OCI-LY1 (cell line): ENCODE results near the gene GRIK2.

Source experiments
- H2AFZ ChIP-seq: fragments of 200-600 bp; sonication (generic), shearing (Covaris generic); 2 replicates; pipeline ENCODE4 v1.6.0; 2014; ENCODE audit warnings: antibody characterized with exemption, mild to moderate bottlenecking, low read length
- H3F3A ChIP-seq: fragments of 200-600 bp; sonication (generic), shearing (Covaris generic); 2 replicates; pipeline ENCODE4 v1.6.0; 2014; ENCODE audit warnings: mild to moderate bottlenecking, antibody characterized with exemption, low read length, moderate library complexity; ENCODE audit not compliant: insufficient read depth
- H3K27ac ChIP-seq: fragments of 200-600 bp; sonication (generic); 2 replicates; pipeline ENCODE4 v1.5.1; 2014; ENCODE audit warnings: low read length, mixed run types, mild to moderate bottlenecking, low read depth; ENCODE audit not compliant: poor library complexity, severe bottlenecking
- H3K27me3 ChIP-seq: fragments of 200-600 bp; sonication (generic); 2 replicates; pipeline ENCODE4 v1.6.0; 2014; ENCODE audit warnings: antibody characterized with exemption, mild to moderate bottlenecking, low read length, moderate library complexity; ENCODE audit not compliant: insufficient read depth
- H3K36me3 ChIP-seq: fragments of 200-600 bp; sonication (generic); 2 replicates; pipeline ENCODE4 v1.6.1; 2014; ENCODE audit warnings: mild to moderate bottlenecking, antibody characterized with exemption, low read length, moderate library complexity, mixed read lengths; ENCODE audit not compliant: insufficient read depth
- H3K4me1 ChIP-seq: fragments of 200-600 bp; sonication (generic); 2 replicates; pipeline ENCODE4 v1.5.1; 2014; ENCODE audit warnings: mild to moderate bottlenecking, low read length, moderate library complexity; ENCODE audit not compliant: insufficient read depth, severe bottlenecking
- H3K4me2 ChIP-seq: fragments of 200-600 bp; sonication (generic), shearing (Covaris generic); 2 replicates; pipeline ENCODE4 v1.6.1; 2014; ENCODE audit warnings: low read length
- H3K4me3 ChIP-seq: fragments of 200-600 bp; sonication (generic); 2 replicates; pipeline ENCODE4 v1.5.1; 2014; ENCODE audit warnings: low read length, low read depth, mild to moderate bottlenecking, mixed read lengths; ENCODE audit not compliant: poor library complexity, severe bottlenecking
- H3K79me2 ChIP-seq: fragments of 200-600 bp; shearing (Covaris generic); 2 replicates; pipeline ENCODE4 v1.6.1; 2016; ENCODE audit warnings: mixed run types, low read length, mixed read lengths; ENCODE audit not compliant: insufficient read depth
- H3K9ac ChIP-seq: fragments of 200-600 bp; sonication (generic), shearing (Covaris generic); 2 replicates; pipeline ENCODE4 v1.6.1; 2014; ENCODE audit warnings: mild to moderate bottlenecking, low read length, mixed read lengths
- H3K9me2 ChIP-seq: fragments of 200-600 bp; sonication (generic), shearing (Covaris generic); 2 replicates; pipeline ENCODE4 v1.6.1; 2014; ENCODE audit warnings: low read depth, mild to moderate bottlenecking, low read length, mixed read lengths
- H3K9me3 ChIP-seq: fragments of 200-600 bp; shearing (Covaris generic); 2 replicates; pipeline ENCODE4 v1.6.1; 2014; ENCODE audit warnings: low read length, mixed read lengths
- H4K20me1 ChIP-seq: fragments of 200-600 bp; sonication (generic), shearing (Covaris generic); 2 replicates; pipeline ENCODE4 v1.6.0; 2016; ENCODE audit warnings: mild to moderate bottlenecking, low read length; ENCODE audit not compliant: insufficient read depth
- EZH2 ChIP-seq: fragments of 200-600 bp; sonication (generic), shearing (Covaris generic); IDR thresholded peaks from 2 replicates; pipeline ENCODE4 v1.8.0; 2017; ENCODE audit warnings: borderline replicate concordance, mixed run types, mild to moderate bottlenecking, antibody characterized with exemption, low read length, moderate library complexity, mixed read lengths
- TF ChIP-seq, protein P1 (sequence below): fragments of 200-600 bp; sonication (generic), shearing (Covaris generic); IDR thresholded peaks from 2 replicates; pipeline ENCODE4 v1.5.1; 2017; ENCODE audit warnings: mild to moderate bottlenecking, antibody characterized with exemption, low read length, moderate library complexity, mixed read lengths

GRIK2 gene

DNA sequence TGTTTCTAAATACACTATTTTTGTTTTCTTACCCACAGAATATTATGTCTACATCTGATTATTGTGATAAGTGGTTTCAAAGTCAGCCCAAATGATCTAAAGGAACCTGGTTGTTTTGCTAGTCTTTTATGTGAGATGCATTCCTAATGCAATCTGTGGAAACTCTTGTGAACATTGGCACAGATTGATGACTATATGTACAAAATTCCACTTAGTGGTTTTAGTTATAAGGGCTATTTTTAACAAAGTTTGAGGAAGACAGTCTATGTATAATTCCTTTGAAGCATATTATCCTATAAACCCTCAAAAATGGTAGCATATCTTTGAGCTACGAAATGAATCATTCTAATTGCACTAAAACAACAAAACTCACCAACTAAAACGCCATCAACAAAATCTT, 140.9 kb downstream of the GRIK2 start:
- no peaks in the 10 kb centered on the region for H3K36me3 ChIP-seq
- no peak overlapping the region for H3K27ac ChIP-seq
- no peak overlapping the region for H3K4me3 ChIP-seq
- H3K4me1 ChIP-seq = no peaks in the 10 kb centered on the region
- no peaks in the 10 kb centered on the region for H4K20me1 ChIP-seq
- H3K79me2 ChIP-seq = no peaks in the 10 kb centered on the region
- H2AFZ ChIP-seq = no peak overlapping the region
- H3K4me2 ChIP-seq = no peak overlapping the region
- TF ChIP-seq, protein P1, sequence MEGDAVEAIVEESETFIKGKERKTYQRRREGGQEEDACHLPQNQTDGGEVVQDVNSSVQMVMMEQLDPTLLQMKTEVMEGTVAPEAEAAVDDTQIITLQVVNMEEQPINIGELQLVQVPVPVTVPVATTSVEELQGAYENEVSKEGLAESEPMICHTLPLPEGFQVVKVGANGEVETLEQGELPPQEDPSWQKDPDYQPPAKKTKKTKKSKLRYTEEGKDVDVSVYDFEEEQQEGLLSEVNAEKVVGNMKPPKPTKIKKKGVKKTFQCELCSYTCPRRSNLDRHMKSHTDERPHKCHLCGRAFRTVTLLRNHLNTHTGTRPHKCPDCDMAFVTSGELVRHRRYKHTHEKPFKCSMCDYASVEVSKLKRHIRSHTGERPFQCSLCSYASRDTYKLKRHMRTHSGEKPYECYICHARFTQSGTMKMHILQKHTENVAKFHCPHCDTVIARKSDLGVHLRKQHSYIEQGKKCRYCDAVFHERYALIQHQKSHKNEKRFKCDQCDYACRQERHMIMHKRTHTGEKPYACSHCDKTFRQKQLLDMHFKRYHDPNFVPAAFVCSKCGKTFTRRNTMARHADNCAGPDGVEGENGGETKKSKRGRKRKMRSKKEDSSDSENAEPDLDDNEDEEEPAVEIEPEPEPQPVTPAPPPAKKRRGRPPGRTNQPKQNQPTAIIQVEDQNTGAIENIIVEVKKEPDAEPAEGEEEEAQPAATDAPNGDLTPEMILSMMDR = no peak
- no peak for TF ChIP-seq EZH2
- no peaks in the 10 kb centered on the region for H3K9me3 ChIP-seq
- H3K9me2 ChIP-seq = no peaks in the 10 kb centered on the region
- H3K9ac ChIP-seq = no peak overlapping the region
- no peaks in the 10 kb centered on the region for H3K27me3 ChIP-seq
- no peaks in the 10 kb centered on the region for H3F3A ChIP-seq

DNA sequence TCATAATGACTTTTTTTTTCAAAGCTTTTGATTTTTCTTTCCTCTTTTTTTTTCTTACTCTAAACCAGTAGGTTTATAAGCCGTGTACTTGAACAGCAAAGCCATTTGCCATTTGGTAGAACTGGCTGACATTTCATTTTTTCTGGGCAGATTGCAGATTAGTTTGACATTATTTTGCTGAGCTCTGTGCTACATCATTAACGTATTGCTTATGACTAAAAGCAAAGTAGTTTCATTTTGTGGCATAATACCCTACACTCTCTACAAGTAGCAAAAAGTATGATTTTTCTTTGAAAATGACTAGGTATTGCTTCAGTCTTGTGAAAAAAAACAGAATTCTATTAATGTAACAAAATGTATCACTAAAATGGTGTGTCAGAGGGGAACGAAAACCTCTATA, 141.3 kb downstream of the GRIK2 start:
- Histone ChIP-seq H3K4me2 (no peak overlapping the region), H3K9me3 (no peaks in the 10 kb centered on the region), H3F3A (no peaks in the 10 kb centered on the region), H3K36me3 (no peaks in the 10 kb centered on the region), H3K27me3 (no peaks in the 10 kb centered on the region), H3K79me2 (no peaks in the 10 kb centered on the region), H3K27ac (no peak overlapping the region), H3K4me3 (no peak overlapping the region), H3K9me2 (no peaks in the 10 kb centered on the region), H3K9ac (no peak overlapping the region), H4K20me1 (no peaks in the 10 kb centered on the region), H2AFZ (no peak overlapping the region), H3K4me1 (no peaks in the 10 kb centered on the region)
- TF ChIP-seq, protein P1 = no peak
- no peak for TF ChIP-seq EZH2

DNA sequence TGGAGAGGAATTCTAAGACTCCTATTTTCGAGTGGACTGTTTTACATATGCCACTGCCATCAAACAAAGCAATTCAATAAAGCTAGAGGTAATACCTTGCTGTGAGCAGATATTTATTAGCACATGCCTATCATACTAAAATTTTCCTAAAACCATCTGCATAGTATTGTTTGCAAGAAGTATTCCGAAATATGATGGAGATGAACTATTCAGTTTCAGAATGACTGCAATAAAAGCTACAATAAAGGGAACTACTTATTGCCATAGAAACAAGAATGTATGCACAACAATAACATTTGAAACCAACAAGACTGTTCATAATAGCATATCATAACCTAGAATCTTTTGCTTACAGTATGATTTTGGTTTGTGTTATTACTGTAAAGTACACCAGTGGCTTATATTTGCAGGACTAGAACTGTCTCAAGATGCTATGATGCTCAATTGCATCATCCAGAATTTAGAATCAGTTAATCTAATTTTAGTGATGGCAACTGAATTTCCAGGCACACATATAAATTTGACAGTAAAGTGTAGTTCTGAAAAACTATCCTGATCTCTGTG, 144.3 kb downstream of the GRIK2 start:
- no peaks in the 10 kb centered on the region for H3K79me2 ChIP-seq
- H3K4me3 ChIP-seq = no peak overlapping the region
- H3K9me2 ChIP-seq = no peaks in the 10 kb centered on the region
- H3K36me3 ChIP-seq = no peaks in the 10 kb centered on the region
- no peak overlapping the region for H2AFZ ChIP-seq
- H3K4me1 ChIP-seq = no peaks in the 10 kb centered on the region
- H3K9me3 ChIP-seq = no peaks in the 10 kb centered on the region
- TF ChIP-seq, protein P1 = no peak
- TF ChIP-seq EZH2 = no peak
- H3K9ac ChIP-seq = no peak overlapping the region
- H3K27me3 ChIP-seq = no peaks in the 10 kb centered on the region
- no peaks in the 10 kb centered on the region for H4K20me1 ChIP-seq
- H3F3A ChIP-seq = no peaks in the 10 kb centered on the region
- no peak overlapping the region for H3K27ac ChIP-seq
- no peak overlapping the region for H3K4me2 ChIP-seq
